GM12892 (cell line): ENCODE results near the gene SPATA25.
"Not testable (repeated sequence)": the region's sequence is repeated elsewhere in the genome, so short reads cannot be mapped to it uniquely, and the experiment has no call there.

Experiments used
- DNase-seq: peaks from one replicate; pipeline ENCODE4 v3.0.0; 2011; ENCODE audit not compliant: insufficient read length
- FAIRE-seq: peaks from 2 replicates; lab custom pipeline; 2011; peaks lifted over from hg19 to GRCh38; lab: Jason Lieb, UNC
- POLR2A ChIP-seq: IDR thresholded peaks from 2 replicates; pipeline ENCODE4 v1.6.1; 2011; ENCODE audit warnings: low read depth, low read length, control low read depth
- POLR2AphosphoS5 ChIP-seq: IDR thresholded peaks from 2 replicates; pipeline ENCODE4 v1.6.1; 2011; ENCODE audit warnings: low read depth, low read length, control low read depth
- TAF1 ChIP-seq: IDR thresholded peaks from 2 replicates; pipeline ENCODE4 v1.6.1; 2011; ENCODE audit warnings: low read depth, mild to moderate bottlenecking, control low read depth, low read length, borderline replicate concordance

SPATA25 gene

DNA sequence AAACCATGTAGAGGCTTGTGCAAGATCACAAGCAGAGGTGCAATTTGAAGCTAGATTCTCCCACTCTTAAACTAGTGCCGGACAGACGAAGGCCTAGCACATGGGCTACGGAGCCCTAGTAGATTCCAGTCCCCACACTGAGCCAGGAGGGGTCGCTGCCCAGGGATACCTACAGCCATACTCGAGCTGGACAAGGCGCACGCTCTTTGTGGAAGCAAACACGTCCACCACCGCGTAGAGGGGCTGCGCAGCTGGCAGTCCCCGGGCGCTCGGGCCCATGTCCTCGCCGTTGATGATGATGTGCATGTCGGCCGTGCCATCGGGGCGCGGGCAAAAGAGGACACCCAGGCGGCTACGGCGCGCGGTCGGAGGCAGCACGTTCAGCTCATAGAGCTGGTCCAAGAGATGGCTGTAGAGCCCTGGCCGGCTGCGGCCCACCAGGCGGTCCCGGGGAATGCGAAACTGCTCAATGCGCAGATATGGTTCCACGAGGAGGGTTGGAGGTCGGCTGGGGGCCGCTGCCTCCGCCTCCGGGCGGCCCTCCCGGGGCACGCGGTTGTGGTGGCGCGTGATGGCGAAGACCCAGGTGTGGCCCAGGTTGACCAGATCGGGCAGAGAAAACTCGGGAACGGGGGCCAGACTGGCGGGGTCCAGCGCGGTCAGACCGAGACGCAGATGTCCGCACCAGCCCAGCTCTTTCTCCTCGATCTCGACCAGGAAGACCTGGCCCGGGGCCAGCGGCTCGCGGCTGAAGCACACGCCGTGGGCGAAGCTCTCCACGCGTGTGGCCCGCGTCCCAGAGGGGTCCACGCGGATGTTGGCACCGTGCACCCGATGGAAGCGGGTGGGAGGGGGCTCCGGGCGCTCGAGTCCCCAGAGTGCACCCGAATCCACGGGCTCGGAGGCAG is 2.9 kb upstream of the SPATA25 start:
- FAIRE-seq: no peak
- DNase-seq: no peak
- no peak for TF ChIP-seq TAF1
- no peak for TF ChIP-seq POLR2AphosphoS5
- TF ChIP-seq POLR2A: no peak

- DNase-seq (no peak), FAIRE-seq (no peak)
- no peak for TF ChIP-seq TAF1
- TF ChIP-seq POLR2AphosphoS5: no peak
- TF ChIP-seq POLR2A: no peak
Observed at GRCh38 chr20:45888681-45889080, 1.3 kb upstream of the SPATA25 start.

DNA sequence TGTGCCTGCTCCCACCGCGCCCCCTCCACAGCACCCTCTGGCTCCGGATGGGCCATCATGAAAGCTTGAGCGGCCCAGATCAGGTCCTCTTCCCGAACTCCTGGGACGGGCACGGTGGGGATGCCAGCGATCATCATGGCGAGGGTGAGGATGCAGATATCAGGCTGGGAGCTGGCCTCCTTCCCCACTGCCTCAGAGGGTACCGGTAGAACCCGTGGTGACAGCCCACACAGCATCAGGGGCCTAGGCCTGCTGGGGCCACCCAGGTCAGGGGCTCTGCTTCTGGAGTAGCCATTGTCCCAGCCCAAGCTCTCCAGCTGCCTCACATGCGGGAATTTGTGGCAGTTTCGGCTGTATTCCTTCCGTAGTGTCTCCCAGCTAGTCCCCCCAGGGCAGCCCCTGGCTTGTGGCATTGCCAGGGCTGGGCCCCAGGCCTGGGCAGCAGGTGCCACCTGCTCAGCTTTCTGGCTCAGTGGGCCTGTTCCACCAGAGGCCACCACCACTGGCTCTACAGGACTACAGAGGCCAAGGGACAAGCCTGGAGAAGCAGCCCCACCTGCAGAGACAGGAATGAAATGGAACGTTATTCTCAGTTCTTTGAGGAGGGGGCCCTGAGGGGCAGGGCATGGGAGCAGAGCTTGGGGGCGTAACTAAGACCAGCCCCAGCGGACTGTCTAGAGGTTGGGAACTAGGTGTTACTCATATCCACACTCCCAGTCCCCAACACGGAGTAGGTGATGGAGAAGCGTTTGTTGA is 654 bp downstream of the SPATA25 start:
- DNase-seq (no peak), FAIRE-seq (no peak)
- TF ChIP-seq TAF1: no peak
- no peak; the same call in 1 of the 2 replicates for TF ChIP-seq POLR2A
- TF ChIP-seq POLR2AphosphoS5: no peak

GRCh38 chr20:45883100-45883469 is 4.3 kb downstream of the SPATA25 start:
- TF ChIP-seq POLR2A (no peak), TAF1 (no peak), POLR2AphosphoS5 (no peak)
- no peak for DNase-seq
- FAIRE-seq: no peak

DNA sequence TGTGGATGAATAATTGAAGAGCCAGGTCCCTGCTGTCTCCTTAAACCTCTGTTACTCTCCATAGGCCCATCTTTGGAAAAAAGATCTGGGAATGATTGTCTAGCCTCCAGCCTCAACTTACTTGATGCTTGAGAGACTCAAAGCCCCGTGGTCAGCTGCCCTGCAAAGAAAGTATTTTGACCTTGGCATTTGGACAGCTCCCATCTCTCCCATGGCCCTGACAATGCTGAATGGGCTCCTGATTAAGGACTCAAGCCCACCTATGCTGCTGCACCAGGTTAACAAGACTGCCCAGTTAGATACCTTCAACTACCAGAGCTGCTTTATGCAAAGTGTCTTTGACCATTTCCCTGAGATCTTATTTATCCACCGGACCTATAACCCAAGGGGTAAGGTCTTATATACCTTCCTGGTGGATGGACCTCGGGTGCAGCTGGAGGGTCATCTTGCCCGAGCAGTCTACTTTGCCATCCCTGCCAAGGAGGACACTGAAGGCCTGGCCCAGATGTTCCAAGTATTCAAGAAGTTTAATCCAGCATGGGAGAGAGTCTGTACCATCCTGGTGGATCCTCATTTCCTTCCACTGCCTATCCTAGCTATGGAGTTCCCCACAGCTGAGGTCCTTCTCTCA is 4.8 kb downstream of the SPATA25 start:
- no peak for DNase-seq
- no peak for TF ChIP-seq POLR2AphosphoS5
- TF ChIP-seq POLR2A: no peak
- no peak for TF ChIP-seq TAF1
- FAIRE-seq: no peak

DNA sequence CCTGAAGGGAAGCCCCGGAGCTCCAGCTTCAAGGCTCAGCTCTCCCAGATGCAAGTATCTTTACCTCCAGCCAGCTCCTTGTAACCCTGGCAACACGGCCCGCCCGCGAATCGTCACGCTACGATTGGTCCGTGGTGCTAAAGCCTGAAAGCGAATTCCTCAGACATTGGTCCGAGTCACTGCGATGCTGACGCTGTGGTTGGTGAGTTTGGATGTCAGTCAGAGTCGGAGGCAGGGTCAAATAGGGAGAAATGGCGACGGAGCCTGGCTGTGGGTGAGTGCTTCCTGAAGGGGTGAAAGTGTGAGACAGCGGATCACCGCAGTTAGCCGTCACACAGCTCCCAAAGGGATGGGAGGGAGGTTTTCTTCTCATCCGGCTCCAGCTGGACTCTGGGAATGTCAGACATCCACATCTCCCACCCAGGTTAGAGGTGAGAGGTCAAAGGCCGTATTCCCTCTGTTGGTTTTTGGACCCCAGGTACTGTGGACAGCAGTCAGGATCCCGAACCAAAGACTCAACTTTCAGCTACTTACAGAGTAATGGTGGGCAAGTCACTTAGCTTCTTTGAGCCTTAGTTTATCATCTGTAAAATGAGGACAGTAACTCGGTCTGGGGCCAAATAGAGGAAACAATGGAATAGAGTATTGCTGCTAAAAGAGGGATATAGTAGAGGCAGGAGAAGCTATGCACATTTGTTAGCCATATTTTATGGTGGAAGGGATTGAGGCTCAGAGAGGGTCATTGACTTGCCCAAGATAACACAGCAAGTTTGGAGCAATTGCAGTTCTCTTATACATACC is 6.2 kb downstream of the SPATA25 start, which contains the start of gene ZSWIM1:
TSS of gene ZSWIM1 (plus strand) at position 240 of the 801 bp plus-strand sequence. CDS start 1,366 bp downstream, outside the sequence.
- peak; percentile 96 for DNase-seq
- peak; percentile 96 for TF ChIP-seq POLR2AphosphoS5
- TF ChIP-seq POLR2A: peak; percentile 97
- peak; percentile 96 for TF ChIP-seq TAF1
- FAIRE-seq: peak; percentile 99

DNA sequence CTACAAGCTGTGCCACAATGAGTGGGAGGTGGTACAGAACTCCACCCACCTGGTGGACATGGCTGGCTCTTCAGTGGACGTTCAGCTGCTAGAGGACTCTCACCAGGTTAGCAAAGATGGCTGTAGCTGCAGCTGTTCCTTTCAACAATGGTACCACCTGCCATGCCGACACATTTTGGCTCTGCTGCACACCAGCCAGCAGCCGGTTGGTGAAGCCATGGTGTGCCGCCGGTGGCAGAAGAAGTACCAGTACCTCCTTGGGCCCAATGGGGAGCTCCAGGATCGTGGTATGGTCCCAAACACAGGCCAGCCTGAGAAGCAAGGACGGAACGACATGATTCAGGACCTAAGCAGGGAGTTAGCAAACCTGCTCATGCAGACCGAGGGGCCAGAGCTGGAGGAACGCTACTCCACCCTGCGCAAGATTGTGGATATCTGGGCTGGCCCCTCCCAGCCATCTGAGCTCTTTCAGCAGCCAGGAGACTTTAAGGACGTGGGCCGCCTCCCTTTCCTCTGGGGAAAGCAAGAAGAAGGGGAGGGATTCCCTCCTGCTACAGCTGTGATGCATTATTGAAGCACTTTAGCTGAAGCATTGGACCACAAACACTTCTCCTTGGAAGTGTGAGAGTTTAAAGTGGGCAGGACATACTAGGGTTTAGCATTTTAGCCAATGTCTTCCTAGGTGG is 9.2 kb downstream of the SPATA25 start:
- DNase-seq (no peak), FAIRE-seq (no peak)
- TF ChIP-seq POLR2AphosphoS5 (no peak), TAF1 (no peak), POLR2A (no peak)

DNA sequence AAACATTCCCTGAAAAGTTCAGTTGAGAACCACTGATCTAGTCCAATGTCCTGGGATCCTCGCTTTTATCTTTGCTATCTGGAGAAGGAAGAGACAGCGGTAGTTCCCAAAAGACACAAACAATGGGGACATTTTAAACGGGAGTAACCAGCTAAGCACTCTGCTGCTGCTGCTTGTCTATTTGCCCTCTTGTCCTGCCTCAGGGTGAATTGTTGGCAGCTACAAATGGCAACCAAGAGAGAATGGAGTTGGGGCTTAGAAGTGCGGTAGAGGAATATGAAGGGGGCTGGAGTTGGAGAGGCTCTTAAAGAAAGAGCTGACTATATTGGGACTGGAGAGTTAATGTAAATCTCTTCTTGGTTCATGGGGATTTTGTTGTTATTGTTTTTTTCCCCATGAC is 12.8 kb downstream of the SPATA25 start:
- FAIRE-seq (no peak), DNase-seq (no peak)
- TF ChIP-seq POLR2AphosphoS5 (no peak), TAF1 (no peak), POLR2A (no peak)

- DNase-seq, FAIRE-seq: not testable (repeated sequence)
Observed at GRCh38 chr20:45874104-45874481, 13.3 kb downstream of the SPATA25 start.

DNA sequence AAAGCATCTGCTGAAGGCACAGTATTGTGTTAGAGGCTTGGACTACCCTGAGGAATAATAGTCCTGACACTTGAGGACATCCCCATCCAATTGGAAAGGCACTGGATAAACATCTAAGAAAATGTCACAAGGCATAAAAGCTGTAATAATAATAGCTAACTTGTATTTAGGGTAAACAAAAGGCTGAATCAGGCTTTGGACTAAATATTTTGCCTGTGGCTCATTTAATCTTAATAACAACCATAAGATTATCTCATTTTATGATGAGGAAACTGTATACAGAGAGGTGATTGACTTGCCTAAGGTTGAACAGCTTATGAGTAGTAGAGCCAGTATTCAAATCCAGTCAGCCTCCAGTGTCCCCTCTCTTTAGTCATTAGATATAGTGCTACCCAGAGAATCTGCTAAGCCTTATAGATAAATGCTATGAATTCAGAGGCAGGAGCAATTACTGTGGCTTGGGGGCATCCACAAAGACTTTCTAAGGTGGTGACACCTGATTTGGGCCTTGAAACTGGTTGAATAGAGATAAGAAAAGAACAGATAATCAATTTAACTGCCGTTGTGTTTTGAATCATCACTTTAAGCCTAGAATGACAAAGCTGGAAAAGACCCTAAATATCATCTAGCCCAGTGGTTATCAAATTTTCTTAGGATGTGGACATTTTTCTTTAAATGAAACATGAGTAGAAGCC is 13.9 kb downstream of the SPATA25 start:
- TF ChIP-seq TAF1 (no peak), POLR2A (no peak), POLR2AphosphoS5 (no peak)
- no peak for FAIRE-seq
- no peak for DNase-seq
